ENCODE measurements around the gene NRIP2. TPM values are rescaled to one million over a fixed set of nuclear protein-coding genes. Genes with fewer than 3 reads are reported as not detected.
A peak's percentile ranks its signal among the peaks of the same experiment; 100 is the strongest.

The NRIP2 gene
- total RNA-seq, 3 donors from 2014 or later = 0.64 to 2.2 (median 0.96) TPM

GRCh38 chr12:2792671-2793500, 41.9 kb downstream of the NRIP2 start:
- Histone ChIP-seq H3K36me3 (ENCODE audit: low read depth) (no peaks in the 10 kb centered on the region), H3K9me3 (no peaks in the 10 kb centered on the region), H3K4me1 (ENCODE audit: low read depth) (peaks cover 7% of the 10 kb centered on the region), H3K4me3 (no peak overlapping the region)
- TF ChIP-seq, protein P1, sequence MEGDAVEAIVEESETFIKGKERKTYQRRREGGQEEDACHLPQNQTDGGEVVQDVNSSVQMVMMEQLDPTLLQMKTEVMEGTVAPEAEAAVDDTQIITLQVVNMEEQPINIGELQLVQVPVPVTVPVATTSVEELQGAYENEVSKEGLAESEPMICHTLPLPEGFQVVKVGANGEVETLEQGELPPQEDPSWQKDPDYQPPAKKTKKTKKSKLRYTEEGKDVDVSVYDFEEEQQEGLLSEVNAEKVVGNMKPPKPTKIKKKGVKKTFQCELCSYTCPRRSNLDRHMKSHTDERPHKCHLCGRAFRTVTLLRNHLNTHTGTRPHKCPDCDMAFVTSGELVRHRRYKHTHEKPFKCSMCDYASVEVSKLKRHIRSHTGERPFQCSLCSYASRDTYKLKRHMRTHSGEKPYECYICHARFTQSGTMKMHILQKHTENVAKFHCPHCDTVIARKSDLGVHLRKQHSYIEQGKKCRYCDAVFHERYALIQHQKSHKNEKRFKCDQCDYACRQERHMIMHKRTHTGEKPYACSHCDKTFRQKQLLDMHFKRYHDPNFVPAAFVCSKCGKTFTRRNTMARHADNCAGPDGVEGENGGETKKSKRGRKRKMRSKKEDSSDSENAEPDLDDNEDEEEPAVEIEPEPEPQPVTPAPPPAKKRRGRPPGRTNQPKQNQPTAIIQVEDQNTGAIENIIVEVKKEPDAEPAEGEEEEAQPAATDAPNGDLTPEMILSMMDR (IDR thresholded peaks at IDR 0.05) = no peak
- DNase-seq (no peak), ATAC-seq (no peak)
- intact Hi-C loops (cut with DNase I, micrococcal nuclease) = no loop called here

DNA sequence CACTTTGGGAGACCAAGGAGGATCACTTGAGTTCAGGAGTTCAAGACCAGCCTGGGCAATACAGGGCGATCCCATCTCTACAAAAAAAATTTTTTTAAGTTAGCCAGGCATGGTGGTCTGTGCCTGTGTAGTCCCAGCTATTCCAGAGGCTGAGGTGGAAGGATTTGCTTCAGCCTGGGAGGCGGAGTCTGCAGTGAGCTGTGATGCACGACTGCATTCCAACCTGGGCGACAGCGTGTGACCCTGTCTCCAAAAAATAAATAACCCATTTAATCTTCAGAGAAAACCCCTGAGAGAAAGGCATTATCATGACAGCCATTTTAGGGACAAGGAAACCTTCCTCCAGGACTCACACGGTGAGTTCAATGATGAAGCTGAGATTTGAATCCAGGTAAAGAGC, 43.7 kb downstream of the NRIP2 start:
- Histone ChIP-seq H3K36me3 (ENCODE audit: low read depth) (no peaks in the 10 kb centered on the region), H3K4me3 (no peak overlapping the region), H3K4me1 (ENCODE audit: low read depth) (peaks cover 3% of the 10 kb centered on the region), H3K9me3 (no peaks in the 10 kb centered on the region)
- intact Hi-C loops (cut with DNase I, micrococcal nuclease) = no loop called here
- TF ChIP-seq, protein P1 (IDR thresholded peaks at IDR 0.05) = no peak
- no peak for ATAC-seq
- no peak for DNase-seq

GRCh38 chr12:2785017-2785416, 49.8 kb downstream of the NRIP2 start:
- TF ChIP-seq, protein P1 (IDR thresholded peaks at IDR 0.05) = no peak
- ATAC-seq (peak; percentile 57), DNase-seq (no peak)
- Histone ChIP-seq H3K36me3 (ENCODE audit: low read depth) (no peaks in the 10 kb centered on the region), H3K9me3 (no peaks in the 10 kb centered on the region), H3K4me3 (no peak overlapping the region), H3K4me1 (ENCODE audit: low read depth) (peaks cover 13% of the 10 kb centered on the region)
- intact Hi-C loops (cut with DNase I, micrococcal nuclease) = loop anchor here in 1 of 2 donors (2.0 kb wide), 1 partner anchor 46 kb away; no protein-coding TSS in a partner anchor

- Histone ChIP-seq H3K4me1 (ENCODE audit: low read depth) (peaks cover 13% of the 10 kb centered on the region), H3K4me3 (no peak overlapping the region), H3K36me3 (ENCODE audit: low read depth) (no peaks in the 10 kb centered on the region), H3K9me3 (no peaks in the 10 kb centered on the region)
- ATAC-seq (peak; percentile 93), DNase-seq (peak in 2 of 3 donors; percentile 66 to 70)
- intact Hi-C loops (cut with DNase I, micrococcal nuclease) = loop anchor here in 1 of 2 donors (2.0 kb wide), 1 partner anchor 45 kb away; no protein-coding TSS in a partner anchor
- TF ChIP-seq, protein P1 (IDR thresholded peaks at IDR 0.05) = peak; percentile 72
These were observed 50.8 kb downstream of the NRIP2 start for GRCh38 chr12:2783936-2784600.

GRCh38 chr12:2779281-2779680, 55.6 kb downstream of the NRIP2 start:
- peak; percentile 77 for ATAC-seq
- intact Hi-C loops (cut with DNase I, micrococcal nuclease) = no loop called here

More at GRCh38 chr12:2779281-2779680, 55.6 kb downstream of the NRIP2 start:
- Histone ChIP-seq H3K9me3 (no peaks in the 10 kb centered on the region), H3K4me1 (ENCODE audit: low read depth) (peaks cover 8% of the 10 kb centered on the region), H3K4me3 (no peak overlapping the region), H3K36me3 (ENCODE audit: low read depth) (no peaks in the 10 kb centered on the region)
- TF ChIP-seq, protein P1 (IDR thresholded peaks at IDR 0.05) = no peak
- DNase-seq = peak in 1 of 3 donors; percentile 48

All from mucosa of descending colon (tissue), 3 donors.